ENCODE data around the gene SAA4. TPM values are rescaled to one million over a fixed set of nuclear protein-coding genes. Genes with fewer than 3 reads are reported as not detected.

Gene SAA4
- total and polyA plus RNA-seq, 9 of the 15 experiments (the other 6 are each of a cell fraction or from before 2014, with no cell fraction given), result not detected

DNA sequence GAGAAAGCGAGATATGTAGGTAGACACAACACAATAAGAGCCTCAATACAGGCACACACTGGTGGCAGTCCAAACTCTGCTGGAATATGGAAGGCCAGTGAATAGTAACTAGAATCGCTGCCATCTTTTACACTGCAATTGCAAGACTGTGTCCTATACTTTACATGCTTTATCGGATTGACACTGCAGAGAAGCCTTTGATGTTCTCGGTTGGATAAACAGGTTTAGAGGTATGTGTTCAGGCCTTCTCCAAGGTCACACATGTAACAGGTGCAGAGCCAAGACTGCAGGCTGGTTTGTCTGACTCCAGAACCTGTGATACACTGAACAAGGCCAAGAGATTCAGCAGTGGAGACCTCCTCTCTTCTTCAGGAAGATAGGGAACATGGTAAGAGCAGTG, 34.6 kb upstream of the SAA4 start (continued):
- TF ChIP-seq, protein P1, sequence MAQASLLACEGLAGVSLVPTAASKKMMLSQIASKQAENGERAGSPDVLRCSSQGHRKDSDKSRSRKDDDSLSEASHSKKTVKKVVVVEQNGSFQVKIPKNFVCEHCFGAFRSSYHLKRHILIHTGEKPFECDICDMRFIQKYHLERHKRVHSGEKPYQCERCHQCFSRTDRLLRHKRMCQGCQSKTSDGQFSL (CRISPR knock-in tag; IDR thresholded peaks at IDR 0.05), result no peak
- TF ChIP-seq, protein P1 (tag; IDR thresholded peaks at IDR 0.05), result no peak
- TF ChIP-seq, protein P2, sequence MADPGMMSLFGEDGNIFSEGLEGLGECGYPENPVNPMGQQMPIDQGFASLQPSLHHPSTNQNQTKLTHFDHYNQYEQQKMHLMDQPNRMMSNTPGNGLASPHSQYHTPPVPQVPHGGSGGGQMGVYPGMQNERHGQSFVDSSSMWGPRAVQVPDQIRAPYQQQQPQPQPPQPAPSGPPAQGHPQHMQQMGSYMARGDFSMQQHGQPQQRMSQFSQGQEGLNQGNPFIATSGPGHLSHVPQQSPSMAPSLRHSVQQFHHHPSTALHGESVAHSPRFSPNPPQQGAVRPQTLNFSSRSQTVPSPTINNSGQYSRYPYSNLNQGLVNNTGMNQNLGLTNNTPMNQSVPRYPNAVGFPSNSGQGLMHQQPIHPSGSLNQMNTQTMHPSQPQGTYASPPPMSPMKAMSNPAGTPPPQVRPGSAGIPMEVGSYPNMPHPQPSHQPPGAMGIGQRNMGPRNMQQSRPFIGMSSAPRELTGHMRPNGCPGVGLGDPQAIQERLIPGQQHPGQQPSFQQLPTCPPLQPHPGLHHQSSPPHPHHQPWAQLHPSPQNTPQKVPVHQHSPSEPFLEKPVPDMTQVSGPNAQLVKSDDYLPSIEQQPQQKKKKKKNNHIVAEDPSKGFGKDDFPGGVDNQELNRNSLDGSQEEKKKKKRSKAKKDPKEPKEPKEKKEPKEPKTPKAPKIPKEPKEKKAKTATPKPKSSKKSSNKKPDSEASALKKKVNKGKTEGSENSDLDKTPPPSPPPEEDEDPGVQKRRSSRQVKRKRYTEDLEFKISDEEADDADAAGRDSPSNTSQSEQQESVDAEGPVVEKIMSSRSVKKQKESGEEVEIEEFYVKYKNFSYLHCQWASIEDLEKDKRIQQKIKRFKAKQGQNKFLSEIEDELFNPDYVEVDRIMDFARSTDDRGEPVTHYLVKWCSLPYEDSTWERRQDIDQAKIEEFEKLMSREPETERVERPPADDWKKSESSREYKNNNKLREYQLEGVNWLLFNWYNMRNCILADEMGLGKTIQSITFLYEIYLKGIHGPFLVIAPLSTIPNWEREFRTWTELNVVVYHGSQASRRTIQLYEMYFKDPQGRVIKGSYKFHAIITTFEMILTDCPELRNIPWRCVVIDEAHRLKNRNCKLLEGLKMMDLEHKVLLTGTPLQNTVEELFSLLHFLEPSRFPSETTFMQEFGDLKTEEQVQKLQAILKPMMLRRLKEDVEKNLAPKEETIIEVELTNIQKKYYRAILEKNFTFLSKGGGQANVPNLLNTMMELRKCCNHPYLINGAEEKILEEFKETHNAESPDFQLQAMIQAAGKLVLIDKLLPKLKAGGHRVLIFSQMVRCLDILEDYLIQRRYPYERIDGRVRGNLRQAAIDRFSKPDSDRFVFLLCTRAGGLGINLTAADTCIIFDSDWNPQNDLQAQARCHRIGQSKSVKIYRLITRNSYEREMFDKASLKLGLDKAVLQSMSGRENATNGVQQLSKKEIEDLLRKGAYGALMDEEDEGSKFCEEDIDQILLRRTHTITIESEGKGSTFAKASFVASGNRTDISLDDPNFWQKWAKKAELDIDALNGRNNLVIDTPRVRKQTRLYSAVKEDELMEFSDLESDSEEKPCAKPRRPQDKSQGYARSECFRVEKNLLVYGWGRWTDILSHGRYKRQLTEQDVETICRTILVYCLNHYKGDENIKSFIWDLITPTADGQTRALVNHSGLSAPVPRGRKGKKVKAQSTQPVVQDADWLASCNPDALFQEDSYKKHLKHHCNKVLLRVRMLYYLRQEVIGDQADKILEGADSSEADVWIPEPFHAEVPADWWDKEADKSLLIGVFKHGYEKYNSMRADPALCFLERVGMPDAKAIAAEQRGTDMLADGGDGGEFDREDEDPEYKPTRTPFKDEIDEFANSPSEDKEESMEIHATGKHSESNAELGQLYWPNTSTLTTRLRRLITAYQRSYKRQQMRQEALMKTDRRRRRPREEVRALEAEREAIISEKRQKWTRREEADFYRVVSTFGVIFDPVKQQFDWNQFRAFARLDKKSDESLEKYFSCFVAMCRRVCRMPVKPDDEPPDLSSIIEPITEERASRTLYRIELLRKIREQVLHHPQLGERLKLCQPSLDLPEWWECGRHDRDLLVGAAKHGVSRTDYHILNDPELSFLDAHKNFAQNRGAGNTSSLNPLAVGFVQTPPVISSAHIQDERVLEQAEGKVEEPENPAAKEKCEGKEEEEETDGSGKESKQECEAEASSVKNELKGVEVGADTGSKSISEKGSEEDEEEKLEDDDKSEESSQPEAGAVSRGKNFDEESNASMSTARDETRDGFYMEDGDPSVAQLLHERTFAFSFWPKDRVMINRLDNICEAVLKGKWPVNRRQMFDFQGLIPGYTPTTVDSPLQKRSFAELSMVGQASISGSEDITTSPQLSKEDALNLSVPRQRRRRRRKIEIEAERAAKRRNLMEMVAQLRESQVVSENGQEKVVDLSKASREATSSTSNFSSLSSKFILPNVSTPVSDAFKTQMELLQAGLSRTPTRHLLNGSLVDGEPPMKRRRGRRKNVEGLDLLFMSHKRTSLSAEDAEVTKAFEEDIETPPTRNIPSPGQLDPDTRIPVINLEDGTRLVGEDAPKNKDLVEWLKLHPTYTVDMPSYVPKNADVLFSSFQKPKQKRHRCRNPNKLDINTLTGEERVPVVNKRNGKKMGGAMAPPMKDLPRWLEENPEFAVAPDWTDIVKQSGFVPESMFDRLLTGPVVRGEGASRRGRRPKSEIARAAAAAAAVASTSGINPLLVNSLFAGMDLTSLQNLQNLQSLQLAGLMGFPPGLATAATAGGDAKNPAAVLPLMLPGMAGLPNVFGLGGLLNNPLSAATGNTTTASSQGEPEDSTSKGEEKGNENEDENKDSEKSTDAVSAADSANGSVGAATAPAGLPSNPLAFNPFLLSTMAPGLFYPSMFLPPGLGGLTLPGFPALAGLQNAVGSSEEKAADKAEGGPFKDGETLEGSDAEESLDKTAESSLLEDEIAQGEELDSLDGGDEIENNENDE (IDR thresholded peaks at IDR 0.05; ENCODE audit: low read depth, low read length), result no peak
- TF ChIP-seq, protein P3, sequence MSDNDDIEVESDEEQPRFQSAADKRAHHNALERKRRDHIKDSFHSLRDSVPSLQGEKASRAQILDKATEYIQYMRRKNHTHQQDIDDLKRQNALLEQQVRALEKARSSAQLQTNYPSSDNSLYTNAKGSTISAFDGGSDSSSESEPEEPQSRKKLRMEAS (CRISPR knock-in tag; IDR thresholded peaks at IDR 0.05), result no peak
- no peak for TF ChIP-seq ZNF253 (CRISPR knock-in tag; conservative IDR thresholded peaks at IDR 0.05)

Data from K562 (cell line).